Non-pigmented ciliary epithelial cell (primary cell): ENCODE results near the gene CBR3.
"Not testable (repeated sequence)": the region's sequence is repeated elsewhere in the genome, so short reads cannot be mapped to it uniquely, and the experiment has no call there.

Experiments
- DNase-seq: peaks from one replicate; pipeline ENCODE4 v3.0.0-alpha.2; 2010; ENCODE audit warnings: low read depth

Gene CBR3

DNA sequence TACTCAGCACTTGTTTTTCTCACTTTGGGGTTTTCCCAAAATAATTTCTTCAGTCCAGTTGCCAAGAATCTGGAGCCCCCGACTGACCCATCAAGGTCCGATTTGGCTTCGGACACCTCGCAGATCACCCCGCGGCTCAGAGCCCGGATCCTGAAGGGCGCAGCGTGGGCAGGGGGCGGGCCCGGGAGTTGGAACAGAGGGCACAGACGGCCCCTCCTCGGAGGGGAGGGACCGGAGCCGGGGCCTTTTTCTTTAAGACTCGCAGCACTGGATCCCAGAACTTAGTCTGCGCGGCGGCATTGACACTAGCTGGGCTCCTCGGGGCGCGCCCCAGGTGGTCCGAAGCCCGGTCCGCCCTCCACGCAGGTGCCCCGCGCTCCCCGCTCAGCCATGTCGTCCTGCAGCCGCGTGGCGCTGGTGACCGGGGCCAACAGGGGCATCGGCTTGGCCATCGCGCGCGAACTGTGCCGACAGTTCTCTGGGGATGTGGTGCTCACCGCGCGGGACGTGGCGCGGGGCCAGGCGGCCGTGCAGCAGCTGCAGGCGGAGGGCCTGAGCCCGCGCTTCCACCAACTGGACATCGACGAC lies at the start of gene CBR3:
TSS of gene CBR3 (plus strand) at position 277 of the 588 bp plus-strand sequence. CDS start at position 391, 114 bp downstream.
- DNase-seq = no peak

DNA sequence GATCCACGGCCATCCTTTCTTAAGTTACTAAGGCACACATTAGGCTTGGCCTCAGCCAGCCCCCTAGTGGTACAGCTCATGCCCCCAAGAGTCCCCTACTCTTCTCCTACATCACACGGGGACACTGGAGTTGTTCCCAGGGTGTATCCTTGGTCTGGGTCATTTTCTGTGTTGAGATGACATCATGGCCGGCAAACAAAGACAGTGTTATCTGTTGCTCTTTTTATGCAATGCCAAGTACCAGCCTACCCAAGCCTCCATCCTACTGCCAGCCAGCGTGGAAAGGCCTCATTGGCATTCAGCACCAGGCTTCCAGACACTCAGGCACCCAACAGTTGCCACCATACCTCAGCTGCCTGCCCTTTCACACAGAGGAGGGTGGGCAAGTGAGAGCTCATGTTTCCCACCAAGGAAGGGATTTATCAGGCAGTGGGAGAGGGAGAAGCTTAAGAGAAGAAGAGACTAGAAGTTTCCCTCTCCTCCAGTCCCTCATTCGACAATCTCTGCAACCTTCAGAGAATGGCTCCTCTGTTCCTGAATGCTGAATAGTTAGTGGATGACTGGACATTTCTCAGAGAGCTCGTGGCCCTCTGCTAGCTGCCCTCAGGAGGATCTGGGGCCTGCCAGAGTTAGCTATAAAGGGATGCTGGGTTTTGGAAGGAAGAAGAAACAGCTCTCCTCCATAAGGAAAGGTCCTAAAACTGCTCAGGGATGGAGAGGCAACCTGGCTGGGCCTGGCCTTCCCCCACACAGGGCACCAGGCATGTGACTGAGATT lies 47.3 kb upstream of the CBR3 start:
- no peak for DNase-seq

DNA sequence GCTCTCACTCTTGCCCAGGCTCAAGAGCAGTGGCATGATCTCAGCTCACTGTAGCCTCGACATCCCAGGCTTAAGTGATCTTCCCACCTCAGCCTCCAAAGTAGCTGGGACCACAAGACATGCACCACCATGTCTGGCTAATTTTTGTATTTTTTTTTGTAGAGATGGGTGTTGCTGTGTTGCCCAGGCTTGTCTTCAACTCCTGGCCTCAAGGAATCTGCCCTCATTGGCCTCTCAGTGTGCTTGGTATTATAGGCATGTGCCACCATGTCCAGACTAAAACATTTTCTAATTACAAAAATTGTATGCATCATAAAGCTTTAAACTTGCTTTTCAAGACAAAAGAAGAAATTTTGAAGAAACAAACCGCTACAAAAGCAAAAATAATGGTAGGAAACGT lies 44.9 kb upstream of the CBR3 start:
- no peak for DNase-seq

- no peak for DNase-seq
Measured at GRCh38 chr21:36092681-36093080, 42.2 kb upstream of the CBR3 start.

DNA sequence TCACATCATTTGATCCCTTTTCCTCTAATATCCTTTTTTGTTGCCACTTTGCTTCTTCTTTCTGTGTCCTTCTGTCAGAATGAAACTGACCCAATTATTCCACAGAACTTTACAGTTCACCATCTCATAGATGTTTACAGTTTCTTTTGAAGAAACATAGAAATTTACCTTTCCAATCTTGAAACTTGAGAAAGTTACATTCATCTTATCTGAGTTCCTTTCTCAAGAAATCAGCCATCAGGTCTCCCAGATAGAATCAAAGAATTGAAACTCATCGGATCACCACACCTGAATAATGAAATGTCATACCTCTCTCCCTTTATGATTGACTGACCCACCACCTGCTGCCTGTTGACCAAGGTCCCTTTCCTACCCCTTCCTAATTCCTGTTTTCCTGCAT lies 41.4 kb upstream of the CBR3 start:
- no peak for DNase-seq

- DNase-seq = no peak
Measured at GRCh38 chr21:36096398-36097290, 38.2 kb upstream of the CBR3 start.

DNA sequence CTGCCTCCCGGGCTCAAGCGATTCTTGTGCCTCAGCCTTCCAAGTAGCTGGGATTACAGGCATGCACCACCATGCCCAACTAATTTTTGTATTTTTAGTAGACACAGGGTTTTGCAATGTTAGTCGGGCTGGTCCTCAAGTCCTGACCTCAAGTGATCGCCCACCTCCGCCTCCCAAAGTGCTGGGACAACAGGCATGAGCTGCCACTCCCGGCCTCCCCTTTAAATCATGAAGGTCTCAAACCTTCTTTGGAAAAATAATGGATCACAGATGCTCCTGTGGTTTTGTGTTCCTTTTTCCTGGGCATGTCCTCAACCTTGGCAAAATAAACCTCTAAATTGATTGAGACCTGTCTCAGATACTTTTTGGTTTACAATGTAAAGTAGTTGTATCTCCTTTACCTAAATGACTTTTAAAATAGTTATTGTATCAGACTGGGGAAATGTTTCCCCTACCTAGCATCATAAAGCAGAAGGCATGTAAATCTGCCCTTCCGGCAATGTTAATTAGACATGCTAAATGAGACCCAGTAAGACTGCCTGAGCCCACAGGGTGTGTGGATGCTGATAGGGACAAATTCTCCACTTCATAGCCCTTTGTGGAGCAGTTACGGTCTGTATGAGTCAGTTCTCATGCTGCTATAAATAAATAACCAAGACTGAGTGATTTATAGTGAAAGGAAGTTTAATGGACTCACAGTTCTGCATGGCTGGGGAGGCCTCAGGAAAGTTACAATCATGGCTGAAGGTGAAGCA lies 37.3 kb upstream of the CBR3 start:
- no peak for DNase-seq

DNA sequence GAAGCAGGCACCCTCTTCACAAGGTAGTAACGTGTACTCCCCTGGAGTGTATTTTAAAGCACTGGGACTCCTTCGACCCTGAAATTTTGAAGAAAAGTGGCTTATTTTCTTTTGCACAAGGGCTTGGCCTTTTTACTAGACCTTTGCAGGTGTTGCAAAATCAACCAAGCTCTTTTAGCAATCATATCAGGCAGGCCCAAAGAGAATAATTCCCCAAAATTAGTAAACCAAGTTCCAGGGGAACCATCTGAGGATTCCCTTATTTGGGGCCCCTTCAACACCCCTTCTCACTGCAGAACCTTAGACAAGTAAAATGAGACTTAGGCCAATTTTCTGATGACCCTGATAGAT lies 36.7 kb upstream of the CBR3 start:
- no peak for DNase-seq

DNA sequence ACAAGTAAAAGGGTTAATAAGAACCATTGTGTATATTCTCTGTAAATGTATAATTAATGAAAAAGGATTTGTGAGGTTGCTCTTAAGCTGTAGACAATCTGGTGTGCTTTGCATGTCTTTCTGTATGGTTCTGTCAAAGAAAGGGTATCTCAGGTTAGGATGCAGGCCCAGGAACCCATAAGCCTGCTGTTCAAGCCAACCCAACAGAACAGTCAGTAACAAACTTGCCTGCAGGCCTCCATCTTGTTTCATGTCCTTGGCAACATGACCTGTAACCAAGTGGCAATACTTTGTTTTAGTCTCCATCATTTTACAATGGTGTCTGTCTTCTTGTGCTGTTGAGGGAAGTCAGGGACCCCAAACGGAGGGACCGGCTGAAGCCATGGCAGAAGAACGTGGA lies 35.9 kb upstream of the CBR3 start:
- no peak for DNase-seq

GRCh38 chr21:36099695-36100211 lies 35.1 kb upstream of the CBR3 start:
- DNase-seq = not testable (repeated sequence)

GRCh38 chr21:36100971-36101641 lies 33.8 kb upstream of the CBR3 start:
- DNase-seq = no peak

GRCh38 chr21:36103434-36103833 lies 31.4 kb upstream of the CBR3 start:
- DNase-seq = no peak

- DNase-seq = no peak
Measured at GRCh38 chr21:36104317-36105300, 30.3 kb upstream of the CBR3 start.

DNA sequence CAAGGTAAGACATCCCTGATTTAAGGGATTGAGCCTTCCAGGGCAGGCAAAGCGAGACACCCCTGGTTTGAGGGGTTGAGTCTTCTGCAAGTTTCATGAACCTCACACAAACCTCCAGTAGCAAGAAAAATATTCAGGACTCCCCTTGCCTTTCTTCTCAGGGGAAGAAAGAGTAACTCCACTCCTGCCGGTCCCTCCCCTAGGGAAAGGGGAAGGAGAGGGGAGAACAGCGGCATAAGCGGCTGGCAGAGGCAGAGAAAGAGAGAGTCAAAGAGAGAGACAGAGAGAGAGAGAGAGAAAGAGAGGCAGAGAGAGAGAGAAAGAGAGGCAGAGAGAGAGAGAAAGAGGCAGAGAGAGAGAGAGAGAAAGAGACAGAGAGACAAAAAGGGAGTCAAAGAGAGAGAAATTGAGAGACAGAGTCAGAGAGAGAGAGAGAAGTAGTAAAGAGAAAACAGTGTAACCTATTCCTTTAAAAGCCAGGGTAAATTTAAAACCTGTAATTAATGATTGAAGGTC lies 29.5 kb upstream of the CBR3 start:
- DNase-seq = no peak

DNA sequence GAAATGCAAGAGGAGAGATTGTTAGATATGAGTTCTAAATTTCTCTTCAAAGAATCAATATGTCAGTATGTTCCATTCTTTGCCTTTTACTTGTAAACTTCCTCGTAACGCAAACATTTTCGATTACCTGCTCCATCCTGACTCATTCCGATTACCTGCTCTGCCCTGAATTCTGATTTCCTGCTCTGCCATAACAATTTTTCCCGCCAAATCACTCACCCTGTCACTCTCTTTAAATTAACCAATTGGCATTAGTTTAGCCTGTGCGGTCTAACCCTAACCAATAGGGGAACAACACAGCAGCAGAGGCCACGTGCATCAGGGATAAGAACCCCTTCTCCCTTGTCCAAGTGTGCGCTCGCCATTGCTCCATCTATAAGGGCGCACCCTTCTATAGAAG lies 25.0 kb upstream of the CBR3 start:
- DNase-seq = no peak

- no peak for DNase-seq
Measured at GRCh38 chr21:36111238-36111637, 23.6 kb upstream of the CBR3 start.

DNA sequence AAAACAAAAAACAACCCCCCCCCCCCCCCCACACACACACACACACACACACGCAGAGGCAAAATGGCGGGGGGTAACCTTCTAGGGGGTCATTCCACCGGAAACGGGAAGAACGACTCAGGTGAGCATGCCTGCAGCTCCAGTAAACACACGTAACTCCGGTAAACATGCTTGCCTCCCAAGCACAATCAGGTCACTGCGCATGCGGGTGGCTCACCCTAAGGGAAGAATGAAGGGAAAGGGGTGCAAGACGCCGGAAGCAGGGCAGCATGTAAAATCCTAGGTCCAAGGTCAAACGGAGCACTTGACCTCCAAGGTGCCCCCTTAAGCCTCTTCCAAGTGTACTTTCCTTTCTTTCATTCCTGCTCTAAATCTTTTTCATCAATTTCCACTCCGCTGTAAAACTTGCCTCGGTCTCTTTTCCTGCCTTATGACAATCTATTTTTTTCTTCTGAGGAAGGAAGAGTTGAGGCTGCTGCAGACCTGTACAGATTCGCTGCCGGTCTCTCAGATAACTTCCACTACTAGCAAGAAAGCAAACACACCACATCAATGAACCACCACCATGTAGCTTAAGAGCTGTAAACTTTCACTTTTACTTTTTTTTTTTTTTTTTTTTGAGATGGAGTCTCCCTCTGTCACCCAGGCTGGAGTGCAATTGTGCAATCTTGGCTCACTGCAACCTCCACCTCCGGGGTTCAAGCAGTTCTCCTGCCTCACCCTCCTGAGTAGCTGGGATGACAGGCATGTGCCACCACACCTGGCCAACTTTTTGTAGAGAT lies 21.0 kb upstream of the CBR3 start:
- DNase-seq = no peak

DNA sequence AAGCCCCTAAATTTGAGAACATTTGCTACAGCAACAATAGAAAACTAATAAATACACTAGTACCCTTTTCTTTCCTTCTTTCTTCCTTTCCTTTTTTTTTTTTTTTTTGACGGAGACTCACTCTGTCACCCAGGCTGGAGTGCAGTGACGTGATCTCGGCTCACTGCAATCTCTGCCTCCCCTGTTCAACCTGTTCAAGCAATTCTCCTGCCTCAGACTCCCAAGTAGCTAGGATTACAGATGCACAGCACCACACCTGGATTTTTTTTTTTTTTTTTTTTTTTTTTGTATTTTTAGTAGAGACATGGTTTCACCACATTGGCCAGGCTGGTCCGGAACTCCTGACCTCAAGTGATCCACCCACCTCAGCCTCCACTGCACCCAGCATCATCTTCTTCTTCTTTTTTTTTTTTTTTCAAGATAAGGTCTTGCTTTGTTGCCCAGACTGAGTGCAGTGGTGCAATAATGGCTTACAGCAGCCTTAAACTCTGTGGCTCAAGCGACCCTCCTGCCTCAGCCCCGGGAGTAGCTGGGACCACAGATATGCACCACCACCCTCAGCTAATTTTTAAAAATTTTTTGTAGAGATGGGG lies 19.6 kb upstream of the CBR3 start:
- no peak for DNase-seq

DNA sequence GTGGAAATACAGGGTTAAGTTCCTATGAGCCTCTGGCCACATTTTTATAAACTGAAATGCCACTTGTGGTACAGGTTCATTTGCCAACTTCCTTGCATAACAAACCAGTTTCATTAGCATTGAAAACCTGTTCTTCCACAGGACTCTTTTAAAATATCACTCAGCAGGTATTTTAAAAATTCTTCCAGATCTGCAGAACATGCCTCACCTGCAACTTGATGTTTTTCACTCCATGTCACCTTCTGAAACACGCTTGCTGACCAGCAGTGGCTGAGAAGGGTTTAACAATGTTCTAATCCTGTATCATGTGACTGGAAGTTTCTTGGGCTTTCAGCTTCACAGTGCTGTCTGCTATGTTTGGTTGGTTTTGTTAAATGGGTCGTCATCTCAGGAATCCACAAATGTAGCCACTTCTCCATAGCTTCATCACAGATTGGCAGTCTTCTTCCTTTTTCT lies 17.6 kb upstream of the CBR3 start:
- DNase-seq = no peak
